Measurements from ENCODE around the gene KCNQ5. TPM values are rescaled to one million over a fixed set of nuclear protein-coding genes. Genes with fewer than 3 reads are reported as not detected.

Gene KCNQ5
- total RNA-seq, 2 donors from 2014 or later, result 0.22 to 0.56 TPM

DNA sequence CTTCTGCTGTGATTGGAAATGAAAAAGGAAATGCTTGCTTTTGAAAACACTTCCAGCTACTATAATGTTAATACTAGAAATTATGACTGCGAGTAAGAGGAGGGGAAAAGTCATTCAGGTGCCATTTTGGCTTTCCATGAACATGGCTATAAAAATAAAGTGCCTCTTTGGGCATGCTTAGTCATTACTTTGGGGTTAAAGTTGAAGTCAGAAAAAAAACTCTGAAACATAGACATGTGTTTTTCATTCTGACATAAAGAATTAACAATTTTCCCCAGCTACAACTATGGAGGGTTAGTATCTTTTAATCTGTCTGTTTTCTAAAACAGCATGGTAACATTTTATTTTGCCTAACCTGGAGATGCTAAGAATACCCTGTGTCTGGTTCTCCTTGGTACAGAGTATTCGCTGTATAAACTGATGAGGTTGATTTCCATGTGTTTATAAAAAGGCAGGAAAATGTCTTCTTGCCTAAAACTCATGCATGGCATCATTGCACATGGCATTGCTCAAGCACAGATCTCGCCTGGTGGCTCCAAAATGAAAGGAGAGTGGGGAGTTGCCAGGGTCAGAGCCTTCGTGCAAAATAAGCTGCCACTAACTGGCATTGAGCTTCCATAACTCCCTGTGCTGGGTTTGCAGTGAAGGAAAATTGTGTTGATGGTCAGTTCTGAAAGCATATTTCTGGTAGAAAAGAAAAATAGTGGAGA is 188.9 kb downstream of the KCNQ5 start:
- Histone ChIP-seq H3K9ac (ENCODE audit: low read depth in 2 of 2, low read length in 2 of 2) (no peak overlapping the region), H3K4me3 (no peak overlapping the region), H3K27me3 (no peaks in the 10 kb centered on the region), H3K36me3 (no peaks in the 10 kb centered on the region), H3K9me3 (no peaks in the 10 kb centered on the region), H3K27ac (no peak overlapping the region), H3K4me1 (no peaks in the 10 kb centered on the region)
- DNase-seq, result no peak
- TF ChIP-seq, protein P1, sequence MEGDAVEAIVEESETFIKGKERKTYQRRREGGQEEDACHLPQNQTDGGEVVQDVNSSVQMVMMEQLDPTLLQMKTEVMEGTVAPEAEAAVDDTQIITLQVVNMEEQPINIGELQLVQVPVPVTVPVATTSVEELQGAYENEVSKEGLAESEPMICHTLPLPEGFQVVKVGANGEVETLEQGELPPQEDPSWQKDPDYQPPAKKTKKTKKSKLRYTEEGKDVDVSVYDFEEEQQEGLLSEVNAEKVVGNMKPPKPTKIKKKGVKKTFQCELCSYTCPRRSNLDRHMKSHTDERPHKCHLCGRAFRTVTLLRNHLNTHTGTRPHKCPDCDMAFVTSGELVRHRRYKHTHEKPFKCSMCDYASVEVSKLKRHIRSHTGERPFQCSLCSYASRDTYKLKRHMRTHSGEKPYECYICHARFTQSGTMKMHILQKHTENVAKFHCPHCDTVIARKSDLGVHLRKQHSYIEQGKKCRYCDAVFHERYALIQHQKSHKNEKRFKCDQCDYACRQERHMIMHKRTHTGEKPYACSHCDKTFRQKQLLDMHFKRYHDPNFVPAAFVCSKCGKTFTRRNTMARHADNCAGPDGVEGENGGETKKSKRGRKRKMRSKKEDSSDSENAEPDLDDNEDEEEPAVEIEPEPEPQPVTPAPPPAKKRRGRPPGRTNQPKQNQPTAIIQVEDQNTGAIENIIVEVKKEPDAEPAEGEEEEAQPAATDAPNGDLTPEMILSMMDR (IDR thresholded peaks at IDR 0.05), result no peak
- intact Hi-C loops (cut with DNase I), result no loop called here

DNA sequence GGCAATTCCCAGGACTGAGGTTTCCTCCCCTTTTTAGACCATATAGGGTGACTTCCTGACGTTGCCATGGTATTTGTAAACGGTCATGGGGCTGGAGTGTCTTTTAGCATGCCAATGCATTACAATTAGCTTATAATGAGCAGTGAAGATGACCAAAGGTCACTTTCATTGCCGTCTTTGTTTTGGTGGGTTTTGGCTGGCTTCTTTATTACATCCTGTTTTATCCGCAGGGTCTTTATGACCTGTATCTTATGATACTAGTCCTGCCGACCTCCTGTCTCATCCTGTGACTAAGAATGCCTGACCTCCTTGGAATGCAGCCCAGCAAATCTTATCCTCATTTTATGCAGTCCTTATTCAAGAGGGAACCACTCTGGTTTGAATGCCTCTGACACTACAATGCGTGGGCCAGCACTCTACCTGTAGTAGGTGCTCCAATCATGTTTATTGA is 190.1 kb downstream of the KCNQ5 start:
- intact Hi-C loops (cut with DNase I), result no loop called here
- H3K9me3 ChIP-seq, result no peaks in the 10 kb centered on the region
- H3K27ac ChIP-seq, result no peak overlapping the region
- no peak for DNase-seq
- TF ChIP-seq, protein P1 (IDR thresholded peaks at IDR 0.05), result no peak
- no peaks in the 10 kb centered on the region for H3K27me3 ChIP-seq
- no peak overlapping the region for H3K4me3 ChIP-seq
- H3K4me1 ChIP-seq, result no peaks in the 10 kb centered on the region
- no peaks in the 10 kb centered on the region for H3K36me3 ChIP-seq
- no peak overlapping the region for H3K9ac ChIP-seq (ENCODE audit: low read depth in 2 of 2, low read length in 2 of 2)

DNA sequence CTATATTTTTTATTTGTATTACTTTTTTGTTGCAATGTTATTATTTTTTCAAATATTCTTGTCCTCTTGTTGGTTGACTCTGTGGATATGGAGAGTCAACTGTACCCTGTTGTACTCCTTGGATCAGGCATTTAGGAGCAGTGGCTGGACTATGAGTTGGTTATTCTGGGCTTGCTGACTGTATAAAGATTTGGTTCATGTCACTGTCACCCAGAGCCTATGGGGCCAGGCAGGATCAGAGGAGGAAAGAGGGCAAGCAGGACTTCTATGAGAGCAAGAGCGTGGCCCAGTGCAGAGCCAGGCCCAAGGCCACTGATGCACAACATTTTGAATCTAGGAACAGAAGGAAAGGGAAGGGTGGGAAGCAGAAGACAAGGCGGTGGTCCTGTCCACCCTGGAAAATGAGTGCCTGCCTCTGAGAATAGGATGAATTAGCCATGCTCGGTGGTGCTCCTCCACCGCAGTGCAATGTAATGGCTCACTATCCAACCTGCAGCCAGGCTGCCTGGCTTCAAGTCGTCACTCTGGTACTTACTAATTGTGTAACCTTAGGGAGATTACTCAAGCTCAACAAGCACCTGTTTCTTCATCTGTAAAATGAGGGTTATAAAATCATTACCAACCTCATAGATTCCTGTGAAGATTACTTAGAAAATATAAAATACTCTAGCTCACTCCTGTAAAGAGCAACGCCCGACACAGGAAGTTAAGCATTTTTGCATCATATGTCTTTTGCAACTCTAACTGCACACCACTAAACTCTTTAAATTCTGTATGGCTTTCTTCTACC is 192.1 kb downstream of the KCNQ5 start:
- H3K27me3 ChIP-seq, result no peaks in the 10 kb centered on the region
- no peaks in the 10 kb centered on the region for H3K36me3 ChIP-seq
- no peaks in the 10 kb centered on the region for H3K4me1 ChIP-seq
- no peak overlapping the region for H3K27ac ChIP-seq
- TF ChIP-seq, protein P1 (IDR thresholded peaks at IDR 0.05), result no peak
- H3K9ac ChIP-seq (ENCODE audit: low read depth in 2 of 2, low read length in 2 of 2), result no peak overlapping the region
- intact Hi-C loops (cut with DNase I), result no loop called here
- no peaks in the 10 kb centered on the region for H3K9me3 ChIP-seq
- H3K4me3 ChIP-seq, result no peak overlapping the region
- DNase-seq, result no peak

DNA sequence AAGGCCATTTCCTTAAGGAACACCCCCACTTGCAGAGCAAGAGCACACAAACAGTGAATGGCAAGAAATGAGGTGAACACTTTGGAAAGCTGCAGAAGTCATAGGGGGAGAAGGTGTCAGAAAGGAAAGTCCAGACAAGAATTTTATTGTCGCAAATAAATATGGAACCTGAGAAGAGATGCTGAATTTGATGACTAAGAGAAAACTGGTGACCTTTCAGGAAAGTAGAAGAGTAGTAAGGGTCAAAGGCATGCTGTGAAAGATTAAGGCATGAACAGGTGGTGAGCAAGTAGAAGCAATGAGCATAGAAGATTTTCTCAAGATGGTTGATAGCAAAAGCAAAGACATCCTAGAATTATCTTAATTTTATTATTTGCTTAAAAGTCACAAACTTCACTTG is 194.2 kb downstream of the KCNQ5 start:
- Histone ChIP-seq H3K4me1 (no peaks in the 10 kb centered on the region), H3K27me3 (no peaks in the 10 kb centered on the region), H3K9ac (ENCODE audit: low read depth in 2 of 2, low read length in 2 of 2) (no peak overlapping the region), H3K27ac (no peak overlapping the region), H3K36me3 (no peaks in the 10 kb centered on the region), H3K9me3 (no peaks in the 10 kb centered on the region), H3K4me3 (no peak overlapping the region)
- no peak for DNase-seq
- TF ChIP-seq, protein P1 (IDR thresholded peaks at IDR 0.05), result no peak
- intact Hi-C loops (cut with DNase I), result no loop called here

DNA sequence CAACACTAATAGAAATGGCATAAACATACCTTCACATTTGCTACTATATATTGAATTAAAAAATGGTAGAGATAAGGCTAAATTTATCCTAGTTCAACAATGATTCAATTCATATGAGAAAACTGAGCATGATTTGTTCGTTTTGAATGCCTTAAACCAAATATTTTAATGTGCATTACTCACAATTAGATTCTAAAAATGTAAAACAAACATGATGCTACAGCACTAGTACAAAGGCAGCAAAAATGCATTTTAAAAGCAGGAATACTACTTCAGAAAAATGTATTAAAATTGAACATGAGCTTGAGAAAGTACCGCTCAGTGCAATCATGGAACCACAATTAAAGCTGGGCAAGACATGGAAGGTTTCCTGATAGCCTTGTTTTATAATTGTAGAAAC is 195.3 kb downstream of the KCNQ5 start:
- no peak overlapping the region for H3K4me3 ChIP-seq
- H3K4me1 ChIP-seq, result no peaks in the 10 kb centered on the region
- H3K27me3 ChIP-seq, result no peaks in the 10 kb centered on the region
- H3K36me3 ChIP-seq, result no peaks in the 10 kb centered on the region
- TF ChIP-seq, protein P1 (IDR thresholded peaks at IDR 0.05), result no peak
- intact Hi-C loops (cut with DNase I), result no loop called here
- DNase-seq, result no peak
- H3K9me3 ChIP-seq, result no peaks in the 10 kb centered on the region
- H3K9ac ChIP-seq (ENCODE audit: low read depth in 2 of 2, low read length in 2 of 2), result no peak overlapping the region
- no peak overlapping the region for H3K27ac ChIP-seq
